ENCODE results near the gene CCND1.

Gene CCND1

DNA sequence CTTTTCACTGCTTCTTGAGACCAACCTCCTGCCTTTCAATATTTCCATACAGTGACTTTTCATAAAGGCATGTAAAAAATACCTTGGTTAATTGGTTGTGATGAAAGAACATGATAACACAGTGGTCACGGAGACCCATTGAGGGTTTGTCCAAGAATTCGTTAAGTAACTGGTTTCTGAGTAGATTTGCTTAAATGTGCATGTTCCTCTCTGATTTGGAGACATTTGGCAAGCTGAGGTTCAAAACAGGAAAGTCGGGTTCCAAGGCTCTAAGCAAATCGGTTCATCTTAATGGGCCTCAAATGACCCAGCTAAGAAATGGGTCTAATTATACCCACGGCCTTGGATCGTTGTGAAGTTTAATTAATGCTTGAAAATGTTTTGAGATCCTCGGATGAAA, 36.9 kb upstream of the CCND1 start:
- H3K36me3 ChIP-seq (ENCODE audit: insufficient read depth, low read length) = no peaks in the 10 kb centered on the region
- peaks cover 6% of the 10 kb centered on the region for H3K4me1 ChIP-seq (ENCODE audit: control insufficient read depth, insufficient read depth, low read length)
- peaks cover 13% of the 10 kb centered on the region for H3K27me3 ChIP-seq (ENCODE audit: control insufficient read depth, insufficient read depth, low read length)
- H3K4me2 ChIP-seq (ENCODE audit: low read length) = no peak overlapping the region
- no peak overlapping the region for H3K4me3 ChIP-seq (ENCODE audit: low read length)
- no peak overlapping the region for H3K9ac ChIP-seq (ENCODE audit: low read depth, low read length)
- H3K9me3 ChIP-seq (replicated peaks; ENCODE audit: low read length) = no peaks in the 10 kb centered on the region

DNA sequence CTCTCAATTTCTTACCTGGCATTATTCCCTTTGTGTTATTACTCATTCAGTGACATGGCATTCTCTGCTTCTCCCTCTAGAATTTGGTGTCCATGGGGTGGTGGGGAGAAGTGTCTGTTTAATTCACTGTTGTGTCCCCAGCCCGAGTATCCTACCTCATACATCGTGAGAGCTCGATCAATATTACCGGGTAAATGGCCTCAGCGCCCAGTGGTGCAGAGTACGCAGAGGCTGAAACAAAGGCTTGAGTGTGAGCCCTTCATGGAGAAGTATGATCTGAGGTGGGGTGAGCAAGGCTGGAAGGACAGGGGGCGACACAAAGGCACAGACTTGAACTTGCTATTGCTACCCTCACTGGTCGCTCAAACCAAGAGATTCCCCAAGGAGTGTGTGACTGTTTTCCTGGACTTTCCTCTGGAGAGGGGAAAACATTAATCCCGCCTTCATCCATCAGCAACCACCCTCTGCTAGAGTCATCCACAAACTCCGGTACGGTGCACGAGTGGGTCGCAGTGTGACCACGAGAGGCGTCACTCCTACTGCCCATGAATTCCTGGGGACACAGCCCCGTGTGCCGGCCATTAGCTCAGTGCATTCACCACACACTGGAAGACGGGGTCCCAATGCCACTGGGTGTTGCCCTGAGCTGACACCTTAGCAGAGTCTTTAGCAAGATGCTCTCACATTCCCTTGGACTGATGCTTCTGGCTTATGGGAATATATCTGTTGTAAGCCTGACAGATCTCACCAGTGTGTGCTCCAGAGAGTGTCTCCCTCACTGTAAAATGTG, 35.0 kb upstream of the CCND1 start:
- Histone ChIP-seq H3K4me2 (ENCODE audit: low read length) (no peak overlapping the region), H3K4me3 (ENCODE audit: low read length) (no peak overlapping the region), H3K4me1 (ENCODE audit: control insufficient read depth, insufficient read depth, low read length) (no peaks in the 10 kb centered on the region), H3K36me3 (ENCODE audit: insufficient read depth, low read length) (no peaks in the 10 kb centered on the region), H3K27me3 (ENCODE audit: control insufficient read depth, insufficient read depth, low read length) (peaks cover 13% of the 10 kb centered on the region), H3K9me3 (replicated peaks; ENCODE audit: low read length) (no peaks in the 10 kb centered on the region), H3K9ac (ENCODE audit: low read depth, low read length) (no peak overlapping the region)

DNA sequence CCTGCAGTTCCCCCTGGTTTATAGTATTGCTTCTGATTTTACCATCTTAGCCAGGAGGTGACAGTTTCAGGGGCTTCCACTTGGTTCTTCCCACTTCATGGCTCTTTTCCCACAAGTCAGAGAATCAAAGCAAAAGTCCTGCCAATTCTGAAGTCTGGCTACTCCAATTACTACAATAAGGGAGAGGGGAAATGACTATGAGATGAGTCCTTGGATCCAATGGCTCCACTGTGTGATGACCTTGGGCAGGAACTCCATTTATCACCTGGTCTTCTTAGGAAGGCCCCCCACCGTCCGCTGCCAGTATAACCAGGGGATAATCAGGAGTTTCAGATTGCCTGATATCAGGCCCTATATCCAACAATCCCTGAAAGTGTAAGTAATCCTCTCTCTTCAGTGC, 31.6 kb upstream of the CCND1 start:
- Histone ChIP-seq H3K4me1 (ENCODE audit: control insufficient read depth, insufficient read depth, low read length) (no peaks in the 10 kb centered on the region), H3K4me2 (ENCODE audit: low read length) (no peak overlapping the region), H3K9ac (ENCODE audit: low read depth, low read length) (no peak overlapping the region), H3K27me3 (ENCODE audit: control insufficient read depth, insufficient read depth, low read length) (peaks cover 4% of the 10 kb centered on the region), H3K9me3 (replicated peaks; ENCODE audit: low read length) (no peaks in the 10 kb centered on the region), H3K4me3 (ENCODE audit: low read length) (no peak overlapping the region), H3K36me3 (ENCODE audit: insufficient read depth, low read length) (no peaks in the 10 kb centered on the region)

DNA sequence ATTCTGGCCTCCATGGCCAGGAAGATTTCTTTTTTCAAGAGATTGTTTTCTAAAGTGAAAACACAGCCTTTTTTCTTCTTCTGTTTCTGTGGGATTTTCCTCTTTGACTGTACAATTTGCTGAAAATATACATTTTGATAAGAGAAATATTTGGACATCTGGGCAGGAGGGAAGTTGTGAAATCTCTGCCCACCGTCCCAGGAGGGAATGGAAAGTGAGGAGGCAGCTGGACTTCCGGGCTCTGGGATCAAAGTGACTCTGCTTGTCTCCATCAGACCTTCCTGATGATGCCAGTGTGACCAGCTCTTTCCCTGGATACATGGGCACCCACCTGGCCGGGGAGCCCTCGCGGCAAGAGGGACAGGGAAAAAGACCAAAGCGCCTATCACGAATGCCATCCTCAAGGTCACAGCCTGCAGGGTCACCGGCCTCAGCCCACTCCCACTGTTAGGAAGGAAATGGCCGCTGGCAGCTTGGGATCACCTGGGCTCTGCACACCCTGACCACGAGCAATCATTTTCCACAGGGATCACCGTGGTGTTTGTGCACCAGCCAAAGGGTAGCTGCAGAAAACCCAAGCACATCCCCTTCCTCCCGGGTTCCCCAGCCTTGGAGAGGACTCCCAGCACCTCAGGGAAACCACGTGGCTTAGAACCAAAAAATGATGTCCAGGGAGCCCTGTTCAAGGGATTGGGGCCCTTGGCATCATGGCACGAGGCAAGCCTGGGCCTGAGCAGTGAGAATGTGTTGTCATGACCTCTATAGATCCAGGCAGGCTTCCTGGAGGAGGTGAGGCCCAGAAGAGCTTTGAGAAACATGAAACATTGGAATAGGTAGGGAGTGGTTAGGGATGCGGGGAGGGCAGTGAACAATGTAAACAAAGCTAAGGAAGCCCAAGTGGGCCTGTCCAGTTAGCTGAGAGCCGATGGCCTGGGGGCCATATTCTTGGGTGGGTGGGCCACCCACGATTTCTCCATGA, 29.1 kb upstream of the CCND1 start:
- H3K4me2 ChIP-seq (ENCODE audit: low read length) = no peak overlapping the region
- no peak overlapping the region for H3K9ac ChIP-seq (ENCODE audit: low read depth, low read length)
- no peaks in the 10 kb centered on the region for H3K36me3 ChIP-seq (ENCODE audit: insufficient read depth, low read length)
- no peak overlapping the region for H3K4me3 ChIP-seq (ENCODE audit: low read length)
- no peaks in the 10 kb centered on the region for H3K4me1 ChIP-seq (ENCODE audit: control insufficient read depth, insufficient read depth, low read length)
- no peaks in the 10 kb centered on the region for H3K9me3 ChIP-seq (replicated peaks; ENCODE audit: low read length)
- no peaks in the 10 kb centered on the region for H3K27me3 ChIP-seq (ENCODE audit: control insufficient read depth, insufficient read depth, low read length)

DNA sequence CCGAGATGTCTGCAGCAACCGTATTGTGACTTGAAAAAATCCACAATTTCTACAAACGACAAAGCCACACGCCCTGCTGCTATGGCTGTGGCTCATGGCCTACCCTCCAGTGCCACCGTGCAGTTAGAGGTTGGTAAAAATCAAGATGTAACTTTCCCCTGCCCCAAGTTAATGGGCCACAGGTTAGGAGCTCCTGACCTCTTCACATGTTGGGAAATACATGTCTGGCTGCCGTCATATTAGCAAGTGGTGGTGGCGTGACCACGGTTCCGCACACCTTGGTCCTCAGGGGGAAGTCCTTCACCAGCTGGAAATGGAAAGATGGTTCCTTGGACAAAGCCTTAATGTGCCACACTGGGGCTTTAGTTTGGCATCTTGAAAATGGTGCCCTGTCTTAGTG, 27.4 kb upstream of the CCND1 start:
- Histone ChIP-seq H3K4me1 (ENCODE audit: control insufficient read depth, insufficient read depth, low read length) (no peaks in the 10 kb centered on the region), H3K36me3 (ENCODE audit: insufficient read depth, low read length) (no peaks in the 10 kb centered on the region), H3K4me3 (ENCODE audit: low read length) (no peak overlapping the region), H3K9me3 (replicated peaks; ENCODE audit: low read length) (no peaks in the 10 kb centered on the region), H3K9ac (ENCODE audit: low read depth, low read length) (no peak overlapping the region), H3K4me2 (ENCODE audit: low read length) (no peak overlapping the region), H3K27me3 (ENCODE audit: control insufficient read depth, insufficient read depth, low read length) (peaks cover 7% of the 10 kb centered on the region)

DNA sequence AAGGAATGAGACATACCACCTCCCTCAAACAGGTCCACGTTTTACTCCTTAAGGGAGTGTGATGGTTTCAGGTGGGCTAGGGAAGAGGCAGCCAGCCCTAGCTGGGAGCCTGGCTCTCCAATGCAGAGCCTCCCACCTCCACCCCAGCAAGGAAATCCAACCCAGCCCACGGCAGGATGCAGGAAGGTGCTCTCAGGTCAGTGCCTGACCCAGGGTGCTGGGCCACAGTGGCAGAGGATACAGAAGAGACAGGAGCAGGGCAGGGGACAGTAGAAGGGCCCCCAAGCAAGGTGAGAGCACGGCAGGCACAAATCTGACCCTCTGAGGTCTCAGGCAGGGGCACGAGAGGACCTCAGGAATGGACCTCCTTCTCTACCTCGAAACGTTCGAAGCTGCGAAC, 26.9 kb upstream of the CCND1 start:
- H3K36me3 ChIP-seq (ENCODE audit: insufficient read depth, low read length) = no peaks in the 10 kb centered on the region
- peaks cover 7% of the 10 kb centered on the region for H3K27me3 ChIP-seq (ENCODE audit: control insufficient read depth, insufficient read depth, low read length)
- H3K9me3 ChIP-seq (replicated peaks; ENCODE audit: low read length) = no peaks in the 10 kb centered on the region
- no peak overlapping the region for H3K4me2 ChIP-seq (ENCODE audit: low read length)
- H3K9ac ChIP-seq (ENCODE audit: low read depth, low read length) = no peak overlapping the region
- no peak overlapping the region for H3K4me3 ChIP-seq (ENCODE audit: low read length)
- no peaks in the 10 kb centered on the region for H3K4me1 ChIP-seq (ENCODE audit: control insufficient read depth, insufficient read depth, low read length)

DNA sequence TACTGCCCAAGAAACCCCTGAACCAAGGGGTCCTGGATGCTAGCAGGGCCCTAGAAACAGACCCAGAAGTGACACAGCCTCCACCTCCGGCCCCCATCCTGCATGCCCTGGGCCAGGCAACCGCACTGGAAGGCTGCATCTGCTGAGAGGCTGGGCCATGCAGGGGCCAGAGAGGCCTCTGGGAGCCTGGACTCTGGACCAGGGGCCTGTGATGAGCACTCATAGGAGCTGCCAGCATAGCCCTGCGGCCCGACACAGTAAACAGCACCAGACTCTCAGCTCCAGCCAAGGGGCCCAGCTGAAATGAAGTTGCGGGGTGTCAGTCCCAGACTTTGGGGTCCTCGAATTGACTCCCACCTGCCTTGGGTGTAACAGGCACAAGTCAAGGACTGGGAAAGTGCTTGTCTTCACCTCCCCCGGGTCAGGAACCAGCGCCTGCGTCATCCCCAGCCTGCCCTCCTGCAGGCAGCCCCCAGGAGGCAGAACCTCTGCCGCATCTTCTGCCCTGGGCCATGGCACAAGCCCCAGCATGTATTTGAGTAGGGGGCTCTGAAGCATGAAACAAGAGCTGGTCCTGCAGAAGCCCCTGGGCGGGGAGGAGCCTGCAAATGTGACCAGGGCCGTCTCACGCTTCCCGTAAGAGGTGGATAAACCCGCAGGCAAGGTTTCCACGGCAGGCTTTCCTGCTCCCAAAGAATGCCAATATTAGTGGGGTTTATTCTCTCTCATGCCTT, 25.2 kb upstream of the CCND1 start:
- Histone ChIP-seq H3K4me2 (ENCODE audit: low read length) (no peak overlapping the region), H3K4me1 (ENCODE audit: control insufficient read depth, insufficient read depth, low read length) (no peaks in the 10 kb centered on the region), H3K27me3 (ENCODE audit: control insufficient read depth, insufficient read depth, low read length) (peaks cover 7% of the 10 kb centered on the region), H3K36me3 (ENCODE audit: insufficient read depth, low read length) (no peaks in the 10 kb centered on the region), H3K9me3 (replicated peaks; ENCODE audit: low read length) (no peaks in the 10 kb centered on the region), H3K9ac (ENCODE audit: low read depth, low read length) (no peak overlapping the region), H3K4me3 (ENCODE audit: low read length) (no peak overlapping the region)

DNA sequence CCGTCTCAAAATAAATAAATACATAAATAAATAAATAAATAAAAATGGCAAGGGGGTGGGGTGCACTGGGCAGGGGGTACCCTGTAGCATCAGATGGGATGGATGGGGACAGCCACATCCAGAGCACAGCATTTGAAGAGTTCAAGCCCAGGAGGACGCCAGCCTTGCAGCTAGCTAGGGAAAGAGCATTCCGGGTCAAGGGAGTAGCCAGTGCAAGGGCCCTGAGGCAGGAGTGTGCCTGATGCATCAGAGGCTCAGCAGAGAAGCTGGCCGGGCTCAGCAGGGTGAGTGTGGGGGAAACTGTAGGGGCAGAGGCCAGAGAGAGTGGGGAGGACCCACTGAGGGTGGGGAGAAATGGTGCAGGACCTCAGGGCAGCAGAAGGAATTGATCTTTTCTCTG, 23.7 kb upstream of the CCND1 start:
- Histone ChIP-seq H3K4me1 (ENCODE audit: control insufficient read depth, insufficient read depth, low read length) (no peaks in the 10 kb centered on the region), H3K27me3 (ENCODE audit: control insufficient read depth, insufficient read depth, low read length) (peaks cover 7% of the 10 kb centered on the region), H3K36me3 (ENCODE audit: insufficient read depth, low read length) (no peaks in the 10 kb centered on the region), H3K4me3 (ENCODE audit: low read length) (no peak overlapping the region), H3K9ac (ENCODE audit: low read depth, low read length) (no peak overlapping the region), H3K9me3 (replicated peaks; ENCODE audit: low read length) (no peaks in the 10 kb centered on the region), H3K4me2 (ENCODE audit: low read length) (no peak overlapping the region)

DNA sequence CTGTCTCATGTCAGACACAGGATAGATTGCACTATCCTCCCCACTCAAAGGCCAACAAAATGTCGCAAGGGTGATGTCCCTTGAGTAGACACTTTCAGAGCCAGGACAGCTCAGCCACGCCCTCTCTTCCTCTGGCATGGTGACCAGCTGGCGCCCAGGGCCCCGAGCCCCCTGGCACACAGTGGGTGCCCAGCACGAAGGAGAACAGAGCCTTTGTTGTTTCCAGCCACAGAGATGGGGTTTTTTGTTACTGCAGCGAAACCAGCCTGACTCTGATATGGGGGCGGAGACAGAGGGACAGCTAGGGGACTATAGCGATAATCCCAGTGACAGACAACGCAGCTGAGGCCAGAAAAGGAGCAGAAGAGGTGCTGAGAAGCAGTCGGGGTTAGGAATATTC, 23.3 kb upstream of the CCND1 start:
- H3K27me3 ChIP-seq (ENCODE audit: control insufficient read depth, insufficient read depth, low read length) = peaks cover 7% of the 10 kb centered on the region
- H3K9me3 ChIP-seq (replicated peaks; ENCODE audit: low read length) = no peaks in the 10 kb centered on the region
- no peak overlapping the region for H3K4me3 ChIP-seq (ENCODE audit: low read length)
- H3K4me1 ChIP-seq (ENCODE audit: control insufficient read depth, insufficient read depth, low read length) = no peaks in the 10 kb centered on the region
- H3K4me2 ChIP-seq (ENCODE audit: low read length) = no peak overlapping the region
- H3K9ac ChIP-seq (ENCODE audit: low read depth, low read length) = no peak overlapping the region
- H3K36me3 ChIP-seq (ENCODE audit: insufficient read depth, low read length) = no peaks in the 10 kb centered on the region

DNA sequence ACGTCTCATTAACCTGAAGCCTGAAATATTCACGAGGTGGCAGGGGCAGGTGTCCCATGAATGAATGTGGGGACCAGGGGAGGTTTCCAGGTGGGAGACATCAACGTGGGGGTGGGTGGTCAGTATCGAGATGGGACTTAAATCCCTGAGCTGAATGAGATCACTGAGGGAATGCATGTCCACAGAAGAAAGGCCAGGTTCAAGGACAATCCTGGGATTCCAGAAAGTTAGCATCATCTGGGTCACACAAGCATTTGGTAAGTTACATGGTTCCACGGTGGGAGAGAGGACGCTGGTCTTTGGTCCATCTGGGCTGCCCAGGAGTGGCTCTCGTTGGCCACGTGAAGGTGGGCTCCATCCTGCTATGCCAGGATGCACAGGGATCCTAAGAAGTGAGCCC, 22.7 kb upstream of the CCND1 start:
- no peaks in the 10 kb centered on the region for H3K4me1 ChIP-seq (ENCODE audit: control insufficient read depth, insufficient read depth, low read length)
- no peaks in the 10 kb centered on the region for H3K36me3 ChIP-seq (ENCODE audit: insufficient read depth, low read length)
- H3K9ac ChIP-seq (ENCODE audit: low read depth, low read length) = no peak overlapping the region
- no peak overlapping the region for H3K4me2 ChIP-seq (ENCODE audit: low read length)
- H3K9me3 ChIP-seq (replicated peaks; ENCODE audit: low read length) = no peaks in the 10 kb centered on the region
- peaks cover 7% of the 10 kb centered on the region for H3K27me3 ChIP-seq (ENCODE audit: control insufficient read depth, insufficient read depth, low read length)
- H3K4me3 ChIP-seq (ENCODE audit: low read length) = no peak overlapping the region

DNA sequence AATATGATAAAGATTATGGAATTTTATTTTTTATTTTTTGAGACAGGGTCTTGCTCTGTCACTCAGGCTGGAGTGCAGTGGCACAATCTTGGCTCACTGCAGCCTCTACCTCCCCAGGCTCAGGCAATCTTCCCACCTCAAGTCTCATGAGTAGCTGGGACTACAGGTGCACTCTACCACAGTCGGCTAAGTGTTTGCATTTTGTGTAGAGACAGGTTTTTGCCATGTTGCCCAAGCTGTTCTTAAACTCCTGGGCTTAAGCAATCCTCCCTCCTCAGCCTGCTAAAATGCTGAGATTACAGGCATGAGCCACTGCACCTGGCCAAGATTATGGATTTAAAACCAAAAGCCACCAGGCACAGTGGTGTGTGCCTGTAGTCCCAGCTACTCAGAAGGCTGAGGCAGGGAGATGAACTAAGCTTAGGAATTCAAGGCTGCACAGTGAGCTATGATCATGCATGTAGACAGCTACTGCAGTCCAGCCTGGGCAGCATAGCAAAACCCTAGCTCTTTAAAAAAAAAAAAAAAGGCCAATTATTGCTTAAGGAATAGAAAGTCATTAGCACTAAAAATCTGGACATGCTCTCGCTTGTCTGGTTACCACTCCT, 20.2 kb upstream of the CCND1 start:
- H3K36me3 ChIP-seq (ENCODE audit: insufficient read depth, low read length) = no peaks in the 10 kb centered on the region
- no peak overlapping the region for H3K9ac ChIP-seq (ENCODE audit: low read depth, low read length)
- H3K4me3 ChIP-seq (ENCODE audit: low read length) = no peak overlapping the region
- H3K27me3 ChIP-seq (ENCODE audit: control insufficient read depth, insufficient read depth, low read length) = peaks cover 7% of the 10 kb centered on the region
- H3K4me2 ChIP-seq (ENCODE audit: low read length) = no peak overlapping the region
- H3K9me3 ChIP-seq (replicated peaks; ENCODE audit: low read length) = no peaks in the 10 kb centered on the region
- H3K4me1 ChIP-seq (ENCODE audit: control insufficient read depth, insufficient read depth, low read length) = no peaks in the 10 kb centered on the region
